RKO (cell line): ENCODE measurements around the gene LDHD.
"Not testable (repeated sequence)": the region's sequence is repeated elsewhere in the genome, so short reads cannot be mapped to it uniquely, and the experiment has no call there.

ENCODE experiments used
- DNase-seq: peaks from one replicate; pipeline ENCODE4 v3.0.0-alpha.2; 2016; ENCODE audit warnings: low spot score

LDHD gene

GRCh38 chr16:75099075-75099667 lies 17.4 kb downstream of the LDHD start:
- no peak for DNase-seq

- DNase-seq: no peak
Measured at GRCh38 chr16:75097941-75098901, 18.4 kb downstream of the LDHD start.

GRCh38 chr16:75097191-75097761 lies 19.3 kb downstream of the LDHD start:
- no peak for DNase-seq

- no peak for DNase-seq
Measured at GRCh38 chr16:75096656-75097055, 19.9 kb downstream of the LDHD start.

GRCh38 chr16:75095204-75095621 lies 21.4 kb downstream of the LDHD start:
- no peak for DNase-seq

GRCh38 chr16:75093598-75094540 lies 22.7 kb downstream of the LDHD start:
- no peak for DNase-seq

- no peak for DNase-seq
Measured at GRCh38 chr16:75092777-75093176, 23.8 kb downstream of the LDHD start.

GRCh38 chr16:75091619-75092018 lies 25.0 kb downstream of the LDHD start:
- DNase-seq: not testable (repeated sequence)

GRCh38 chr16:75090899-75091298 lies 25.7 kb downstream of the LDHD start:
- DNase-seq: not testable (repeated sequence)

GRCh38 chr16:75089486-75090202 lies 26.9 kb downstream of the LDHD start:
- DNase-seq: peak; percentile 12

- no peak for DNase-seq
Measured at GRCh38 chr16:75088934-75089333, 27.6 kb downstream of the LDHD start.

GRCh38 chr16:75088216-75088615 lies 28.4 kb downstream of the LDHD start:
- DNase-seq: no peak

GRCh38 chr16:75087375-75087979 lies 29.1 kb downstream of the LDHD start:
- no peak for DNase-seq

GRCh38 chr16:75086688-75087374 lies 29.7 kb downstream of the LDHD start:
- no peak for DNase-seq

- no peak for DNase-seq
Measured at GRCh38 chr16:75086281-75086680, 30.3 kb downstream of the LDHD start.

- no peak for DNase-seq
Measured at GRCh38 chr16:75085556-75085955, 31.0 kb downstream of the LDHD start.

GRCh38 chr16:75083813-75084212 lies 32.8 kb downstream of the LDHD start:
- no peak for DNase-seq

- DNase-seq: no peak
Measured at GRCh38 chr16:75081179-75081859, 35.3 kb downstream of the LDHD start.

GRCh38 chr16:75080205-75081029 lies 36.2 kb downstream of the LDHD start:
- DNase-seq: peak; percentile 55
